SU-DHL-6 (cell line): ENCODE results near the gene BRPF3.

ENCODE experiments used
- H2AFZ ChIP-seq: fragments of 200-600 bp; sonication (generic); 2 replicates; pipeline ENCODE4 v1.6.1; 2014; ENCODE audit warnings: low read depth, mild to moderate bottlenecking, moderate library complexity, mixed read lengths, antibody characterized with exemption, low read length; ENCODE audit not compliant: severe bottlenecking
- H3F3A ChIP-seq: fragments of 200-600 bp; shearing (Covaris generic); 2 replicates; pipeline ENCODE4 v1.6.0; 2016; ENCODE audit warnings: antibody characterized with exemption, mild to moderate bottlenecking; ENCODE audit not compliant: insufficient read depth
- H3K27ac ChIP-seq: fragments of 200-600 bp; sonication (generic); 2 replicates; pipeline ENCODE4 v1.5.1; 2016; ENCODE audit warnings: low read depth, mild to moderate bottlenecking, low read length, moderate library complexity, mixed read lengths
- H3K27me3 ChIP-seq: fragments of 200-600 bp; sonication (generic), shearing (Covaris generic); 2 replicates; pipeline ENCODE4 v1.6.0; 2014; ENCODE audit warnings: mild to moderate bottlenecking, low read length
- H3K36me3 ChIP-seq: fragments of 200-600 bp; sonication (generic); 2 replicates; pipeline ENCODE4 v1.6.1; 2014; ENCODE audit warnings: mild to moderate bottlenecking, low read length, mixed read lengths
- H3K4me2 ChIP-seq: fragments of 300-600, 200-600 bp; shearing (Covaris generic), sonication (generic); 2 replicates; pipeline ENCODE4 v1.6.0; 2014; ENCODE audit warnings: low read length, low read depth, mild to moderate bottlenecking; ENCODE audit not compliant: poor library complexity, severe bottlenecking
- H3K4me3 ChIP-seq: fragments of 200-600 bp; sonication (generic); 2 replicates; pipeline ENCODE4 v1.5.1; 2014; ENCODE audit warnings: antibody characterized with exemption, low read length, mild to moderate bottlenecking, mixed read lengths; ENCODE audit not compliant: insufficient read depth, poor library complexity, severe bottlenecking
- H3K79me2 ChIP-seq: fragments of 200-600 bp; sonication (generic); 2 replicates; pipeline ENCODE4 v1.6.1; 2014; ENCODE audit warnings: mild to moderate bottlenecking, low read length, moderate library complexity; ENCODE audit not compliant: insufficient read depth
- H3K9ac ChIP-seq: fragments of 200-600 bp; sonication (generic); 2 replicates; pipeline ENCODE4 v1.7.0; 2014; ENCODE audit warnings: mild to moderate bottlenecking, low read length
- H3K9me2 ChIP-seq: fragments of 200-600 bp; sonication (generic); replicated peaks from 2 replicates; pipeline ENCODE4 v1.6.1; 2014; ENCODE audit warnings: low read length; ENCODE audit not compliant: insufficient read depth
- H3K9me3 ChIP-seq: fragments of 200-600 bp; sonication (generic); 2 replicates; pipeline ENCODE4 v1.6.1; 2014; ENCODE audit warnings: low read length, mixed read lengths; ENCODE audit not compliant: insufficient read depth
- H4K20me1 ChIP-seq: fragments of 200-600 bp; sonication (generic); 2 replicates; pipeline ENCODE4 v1.6.1; 2014; ENCODE audit warnings: low read depth, mild to moderate bottlenecking, antibody characterized with exemption, low read length, moderate library complexity, mixed read lengths
- EZH2phosphoT487 ChIP-seq: fragments of 200-600 bp; sonication (generic), shearing (Covaris generic); conservative IDR thresholded peaks from 2 replicates; pipeline ENCODE4 v1.6.1; 2018; ENCODE audit warnings: mild to moderate bottlenecking, antibody characterized with exemption, low read length, moderate library complexity, mixed read lengths
- TF ChIP-seq, protein P1 (sequence below): fragments of 200-600 bp; sonication (generic); IDR thresholded peaks from one replicate; pipeline ENCODE4 v1.5.1; 2017; ENCODE audit warnings: antibody characterized with exemption, mild to moderate bottlenecking, low read length, moderate library complexity; ENCODE audit not compliant: insufficient read depth, poor library complexity, severe bottlenecking

Gene BRPF3

DNA sequence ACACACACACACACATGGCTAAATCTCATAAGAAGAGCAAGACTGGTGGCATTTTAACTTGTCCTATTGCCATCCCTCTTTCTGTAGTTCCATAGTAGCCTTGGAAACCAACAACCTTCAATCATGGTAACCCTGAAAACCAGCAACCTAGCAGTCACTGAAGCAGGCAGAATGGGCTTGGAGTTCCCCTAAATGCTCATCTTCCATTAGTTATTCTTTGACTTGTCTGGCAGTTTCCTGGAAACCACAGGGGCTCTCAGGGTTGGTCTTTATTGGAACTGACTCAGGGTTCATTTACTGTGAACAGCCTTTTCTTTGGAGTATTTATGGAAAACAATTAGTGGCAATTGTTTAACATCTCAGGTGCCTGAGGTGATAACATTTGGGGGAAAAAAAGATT lies 19.4 kb upstream of the BRPF3 start:
- no peak overlapping the region for H3K9ac ChIP-seq
- H2AFZ ChIP-seq: no peak overlapping the region
- H3F3A ChIP-seq: no peaks in the 10 kb centered on the region
- H3K9me2 ChIP-seq: no peaks in the 10 kb centered on the region
- H3K27me3 ChIP-seq: no peaks in the 10 kb centered on the region
- no peaks in the 10 kb centered on the region for H3K9me3 ChIP-seq
- H3K79me2 ChIP-seq: no peaks in the 10 kb centered on the region
- TF ChIP-seq EZH2phosphoT487: no peak
- TF ChIP-seq, protein P1, sequence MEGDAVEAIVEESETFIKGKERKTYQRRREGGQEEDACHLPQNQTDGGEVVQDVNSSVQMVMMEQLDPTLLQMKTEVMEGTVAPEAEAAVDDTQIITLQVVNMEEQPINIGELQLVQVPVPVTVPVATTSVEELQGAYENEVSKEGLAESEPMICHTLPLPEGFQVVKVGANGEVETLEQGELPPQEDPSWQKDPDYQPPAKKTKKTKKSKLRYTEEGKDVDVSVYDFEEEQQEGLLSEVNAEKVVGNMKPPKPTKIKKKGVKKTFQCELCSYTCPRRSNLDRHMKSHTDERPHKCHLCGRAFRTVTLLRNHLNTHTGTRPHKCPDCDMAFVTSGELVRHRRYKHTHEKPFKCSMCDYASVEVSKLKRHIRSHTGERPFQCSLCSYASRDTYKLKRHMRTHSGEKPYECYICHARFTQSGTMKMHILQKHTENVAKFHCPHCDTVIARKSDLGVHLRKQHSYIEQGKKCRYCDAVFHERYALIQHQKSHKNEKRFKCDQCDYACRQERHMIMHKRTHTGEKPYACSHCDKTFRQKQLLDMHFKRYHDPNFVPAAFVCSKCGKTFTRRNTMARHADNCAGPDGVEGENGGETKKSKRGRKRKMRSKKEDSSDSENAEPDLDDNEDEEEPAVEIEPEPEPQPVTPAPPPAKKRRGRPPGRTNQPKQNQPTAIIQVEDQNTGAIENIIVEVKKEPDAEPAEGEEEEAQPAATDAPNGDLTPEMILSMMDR: no peak
- H3K36me3 ChIP-seq: no peaks in the 10 kb centered on the region
- no peak overlapping the region for H3K4me2 ChIP-seq
- no peak overlapping the region for H3K4me3 ChIP-seq
- H4K20me1 ChIP-seq: no peaks in the 10 kb centered on the region
- no peak overlapping the region for H3K27ac ChIP-seq

DNA sequence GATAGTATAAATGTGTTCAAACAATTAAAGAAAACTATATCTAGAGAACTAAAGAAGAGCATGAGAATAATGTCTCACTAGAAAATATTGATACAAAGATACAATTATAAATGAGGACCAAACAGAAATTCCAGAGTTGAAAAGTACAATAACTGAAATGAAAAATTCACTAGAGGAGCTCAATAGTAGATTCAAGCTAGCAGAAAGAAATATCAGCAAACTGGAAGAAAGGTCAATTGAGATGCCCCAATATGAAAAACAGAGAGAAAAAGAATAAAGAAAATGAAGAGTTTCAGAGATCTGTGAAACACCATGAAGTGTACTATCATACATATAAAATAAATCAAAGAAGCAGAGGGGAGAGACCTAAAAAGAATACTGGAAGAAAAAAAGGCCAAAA lies 18.0 kb upstream of the BRPF3 start:
- Histone ChIP-seq H2AFZ (no peak overlapping the region), H3F3A (no peaks in the 10 kb centered on the region), H3K9ac (no peak overlapping the region), H3K36me3 (no peaks in the 10 kb centered on the region), H3K9me2 (no peaks in the 10 kb centered on the region), H4K20me1 (no peaks in the 10 kb centered on the region), H3K27me3 (no peaks in the 10 kb centered on the region), H3K4me3 (no peak overlapping the region), H3K79me2 (no peaks in the 10 kb centered on the region), H3K4me2 (no peak overlapping the region), H3K27ac (no peak overlapping the region), H3K9me3 (no peaks in the 10 kb centered on the region)
- TF ChIP-seq, protein P1: no peak
- TF ChIP-seq EZH2phosphoT487: no peak

DNA sequence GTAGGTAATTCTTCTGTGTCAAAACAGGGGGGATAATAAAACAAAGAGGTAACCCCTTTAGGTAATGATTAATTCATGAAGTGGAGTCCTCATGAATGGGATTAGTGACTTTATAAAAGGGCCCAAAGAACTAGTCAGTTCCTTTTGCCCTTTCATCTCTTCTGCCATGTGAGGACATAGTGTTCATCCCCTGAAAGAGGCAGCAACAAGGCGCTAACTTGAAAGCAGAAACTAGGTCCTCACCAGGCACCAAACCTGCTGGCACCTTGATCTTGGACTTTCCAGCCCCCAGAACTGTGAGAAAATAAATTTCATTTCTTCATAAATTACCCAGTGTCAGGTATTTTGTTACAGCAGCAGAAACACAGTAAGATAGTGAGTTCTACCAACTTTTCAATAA lies 16.4 kb upstream of the BRPF3 start:
- no peaks in the 10 kb centered on the region for H3K27me3 ChIP-seq
- H3K4me3 ChIP-seq: no peak overlapping the region
- no peak overlapping the region for H3K4me2 ChIP-seq
- H3K36me3 ChIP-seq: no peaks in the 10 kb centered on the region
- no peaks in the 10 kb centered on the region for H3K9me3 ChIP-seq
- TF ChIP-seq, protein P1: no peak
- TF ChIP-seq EZH2phosphoT487: no peak
- no peaks in the 10 kb centered on the region for H3K9me2 ChIP-seq
- H3K79me2 ChIP-seq: no peaks in the 10 kb centered on the region
- no peaks in the 10 kb centered on the region for H4K20me1 ChIP-seq
- H3K27ac ChIP-seq: no peak overlapping the region
- no peaks in the 10 kb centered on the region for H3F3A ChIP-seq
- H3K9ac ChIP-seq: no peak overlapping the region
- H2AFZ ChIP-seq: no peak overlapping the region
